ENCODE results near the gene CNTNAP2.

The CNTNAP2 gene

GRCh38 chr7:147978201-147978600, 1861.6 kb downstream of the CNTNAP2 start:
- Histone ChIP-seq H3K4me1 (ENCODE audit: control insufficient read depth, low read depth, low read length) (no peaks in the 10 kb centered on the region), H2BK15ac (replicated peaks; ENCODE audit: low read depth) (no peak overlapping the region), H2AK5ac (ENCODE audit: low read length) (no peak overlapping the region), H3K27me3 (ENCODE audit: insufficient read depth, low read length, poor library complexity) (no peaks in the 10 kb centered on the region), H3K4ac (ENCODE audit: low read depth, low read length) (no peak overlapping the region), H2BK5ac (ENCODE audit: low read length) (no peak overlapping the region), H3K9ac (ENCODE audit: low read length) (no peak overlapping the region), H3K4me3 (ENCODE audit: low read length) (no peak overlapping the region), H3K36me3 (ENCODE audit: control insufficient read depth, insufficient read depth, low read length) (no peaks in the 10 kb centered on the region), H3K79me1 (ENCODE audit: low read length) (no peaks in the 10 kb centered on the region), H3K23ac (ENCODE audit: low read length) (no peak overlapping the region), H3K27ac (ENCODE audit: low read depth, low read length) (no peak overlapping the region), H3K4me2 (ENCODE audit: low read length) (no peak overlapping the region), H3K79me2 (ENCODE audit: control insufficient read depth, insufficient read depth, low read length) (no peaks in the 10 kb centered on the region), H4K8ac (ENCODE audit: low read depth, low read length) (no peak overlapping the region), H2BK120ac (ENCODE audit: low read depth, low read length) (no peak overlapping the region), H4K5ac (ENCODE audit: low read length) (no peak overlapping the region), H3K18ac (ENCODE audit: low read length) (no peak overlapping the region), H3K56ac (ENCODE audit: low read length) (no peak overlapping the region)
- WGBS (ENCODE audit: extremely low coverage, insufficient coverage, low lambda C conversion rate), result no CpG with 5 or more reads among the region's 2 CpGs
- no peak for DNase-seq

- WGBS (ENCODE audit: extremely low coverage, insufficient coverage, low lambda C conversion rate), result no CpG with 5 or more reads among the region's 5 CpGs
- Histone ChIP-seq H2BK120ac (ENCODE audit: low read depth, low read length) (no peak overlapping the region), H2BK5ac (ENCODE audit: low read length) (no peak overlapping the region)
These were observed 1862.0 kb downstream of the CNTNAP2 start for GRCh38 chr7:147978651-147979050.

GRCh38 chr7:147980826-147981813, 1864.5 kb downstream of the CNTNAP2 start:
- H2BK120ac ChIP-seq (ENCODE audit: low read depth, low read length), result no peak overlapping the region
- H2BK15ac ChIP-seq (replicated peaks; ENCODE audit: low read depth), result no peak overlapping the region
- no peaks in the 10 kb centered on the region for H3K4me1 ChIP-seq (ENCODE audit: control insufficient read depth, low read depth, low read length)
- H4K8ac ChIP-seq (ENCODE audit: low read depth, low read length), result no peak overlapping the region
- DNase-seq, result no peak
- H3K9ac ChIP-seq (ENCODE audit: low read length), result no peak overlapping the region
- no peak overlapping the region for H3K27ac ChIP-seq (ENCODE audit: low read depth, low read length)
- no CpG with 5 or more reads among the region's 4 CpGs for WGBS (ENCODE audit: extremely low coverage, insufficient coverage, low lambda C conversion rate)
- H3K18ac ChIP-seq (ENCODE audit: low read length), result no peak overlapping the region
- H3K79me1 ChIP-seq (ENCODE audit: low read length), result no peaks in the 10 kb centered on the region
- H3K36me3 ChIP-seq (ENCODE audit: control insufficient read depth, insufficient read depth, low read length), result no peaks in the 10 kb centered on the region
- no peak overlapping the region for H3K23ac ChIP-seq (ENCODE audit: low read length)
- H3K4me2 ChIP-seq (ENCODE audit: low read length), result no peak overlapping the region
- no peak overlapping the region for H2AK5ac ChIP-seq (ENCODE audit: low read length)
- H4K5ac ChIP-seq (ENCODE audit: low read length), result no peak overlapping the region
- H2BK5ac ChIP-seq (ENCODE audit: low read length), result no peak overlapping the region
- H3K56ac ChIP-seq (ENCODE audit: low read length), result no peak overlapping the region
- H3K79me2 ChIP-seq (ENCODE audit: control insufficient read depth, insufficient read depth, low read length), result no peaks in the 10 kb centered on the region
- H3K27me3 ChIP-seq (ENCODE audit: insufficient read depth, low read length, poor library complexity), result no peaks in the 10 kb centered on the region
- no peak overlapping the region for H3K4ac ChIP-seq (ENCODE audit: low read depth, low read length)
- no peak overlapping the region for H3K4me3 ChIP-seq (ENCODE audit: low read length)

More at GRCh38 chr7:147978651-147979050, 1862.0 kb downstream of the CNTNAP2 start:
- H3K4me2 ChIP-seq (ENCODE audit: low read length), result no peak overlapping the region
- H3K56ac ChIP-seq (ENCODE audit: low read length), result no peak overlapping the region
- H4K8ac ChIP-seq (ENCODE audit: low read depth, low read length), result no peak overlapping the region
- no peak overlapping the region for H3K4ac ChIP-seq (ENCODE audit: low read depth, low read length)
- no peaks in the 10 kb centered on the region for H3K36me3 ChIP-seq (ENCODE audit: control insufficient read depth, insufficient read depth, low read length)
- H3K79me1 ChIP-seq (ENCODE audit: low read length), result no peaks in the 10 kb centered on the region
- no peak overlapping the region for H4K5ac ChIP-seq (ENCODE audit: low read length)
- no peak overlapping the region for H2BK15ac ChIP-seq (replicated peaks; ENCODE audit: low read depth)
- no peak overlapping the region for H3K18ac ChIP-seq (ENCODE audit: low read length)
- no peak overlapping the region for H3K27ac ChIP-seq (ENCODE audit: low read depth, low read length)
- H3K4me1 ChIP-seq (ENCODE audit: control insufficient read depth, low read depth, low read length), result no peaks in the 10 kb centered on the region
- H3K9ac ChIP-seq (ENCODE audit: low read length), result no peak overlapping the region
- H3K27me3 ChIP-seq (ENCODE audit: insufficient read depth, low read length, poor library complexity), result no peaks in the 10 kb centered on the region
- H3K79me2 ChIP-seq (ENCODE audit: control insufficient read depth, insufficient read depth, low read length), result no peaks in the 10 kb centered on the region
- H2AK5ac ChIP-seq (ENCODE audit: low read length), result no peak overlapping the region
- no peak overlapping the region for H3K23ac ChIP-seq (ENCODE audit: low read length)
- no peak overlapping the region for H3K4me3 ChIP-seq (ENCODE audit: low read length)
- DNase-seq, result no peak

- WGBS (ENCODE audit: extremely low coverage, insufficient coverage, low lambda C conversion rate), result no CpG with 5 or more reads among the region's 1 CpG
These were observed 1865.7 kb downstream of the CNTNAP2 start for GRCh38 chr7:147982307-147982706.

GRCh38 chr7:147984265-147984664, 1867.7 kb downstream of the CNTNAP2 start:
- no peak for DNase-seq
- no peaks in the 10 kb centered on the region for H3K36me3 ChIP-seq (ENCODE audit: control insufficient read depth, insufficient read depth, low read length)
- H3K56ac ChIP-seq (ENCODE audit: low read length), result no peak overlapping the region
- H3K9ac ChIP-seq (ENCODE audit: low read length), result no peak overlapping the region
- H3K27me3 ChIP-seq (ENCODE audit: insufficient read depth, low read length, poor library complexity), result no peaks in the 10 kb centered on the region
- H3K27ac ChIP-seq (ENCODE audit: low read depth, low read length), result no peak overlapping the region
- no peak overlapping the region for H3K23ac ChIP-seq (ENCODE audit: low read length)
- H3K4ac ChIP-seq (ENCODE audit: low read depth, low read length), result no peak overlapping the region
- no peak overlapping the region for H3K4me2 ChIP-seq (ENCODE audit: low read length)
- no peak overlapping the region for H3K4me3 ChIP-seq (ENCODE audit: low read length)
- H3K79me1 ChIP-seq (ENCODE audit: low read length), result no peaks in the 10 kb centered on the region
- no peaks in the 10 kb centered on the region for H3K4me1 ChIP-seq (ENCODE audit: control insufficient read depth, low read depth, low read length)
- no peak overlapping the region for H4K8ac ChIP-seq (ENCODE audit: low read depth, low read length)
- H2AK5ac ChIP-seq (ENCODE audit: low read length), result no peak overlapping the region
- no peak overlapping the region for H2BK15ac ChIP-seq (replicated peaks; ENCODE audit: low read depth)
- H3K79me2 ChIP-seq (ENCODE audit: control insufficient read depth, insufficient read depth, low read length), result no peaks in the 10 kb centered on the region
- H4K5ac ChIP-seq (ENCODE audit: low read length), result no peak overlapping the region
- no peak overlapping the region for H3K18ac ChIP-seq (ENCODE audit: low read length)
- no peak overlapping the region for H2BK5ac ChIP-seq (ENCODE audit: low read length)
- WGBS (ENCODE audit: extremely low coverage, insufficient coverage, low lambda C conversion rate), result no CpG with 5 or more reads among the region's 2 CpGs
- no peak overlapping the region for H2BK120ac ChIP-seq (ENCODE audit: low read depth, low read length)

More at GRCh38 chr7:147982307-147982706, 1865.7 kb downstream of the CNTNAP2 start:
- no peak overlapping the region for H3K9ac ChIP-seq (ENCODE audit: low read length)
- H4K5ac ChIP-seq (ENCODE audit: low read length), result no peak overlapping the region
- H3K36me3 ChIP-seq (ENCODE audit: control insufficient read depth, insufficient read depth, low read length), result no peaks in the 10 kb centered on the region
- no peak overlapping the region for H3K23ac ChIP-seq (ENCODE audit: low read length)
- H3K79me1 ChIP-seq (ENCODE audit: low read length), result no peaks in the 10 kb centered on the region
- no peak overlapping the region for H3K4ac ChIP-seq (ENCODE audit: low read depth, low read length)
- no peak overlapping the region for H2BK120ac ChIP-seq (ENCODE audit: low read depth, low read length)
- H3K4me2 ChIP-seq (ENCODE audit: low read length), result no peak overlapping the region
- H3K79me2 ChIP-seq (ENCODE audit: control insufficient read depth, insufficient read depth, low read length), result no peaks in the 10 kb centered on the region
- DNase-seq, result no peak
- no peak overlapping the region for H2BK5ac ChIP-seq (ENCODE audit: low read length)
- H2AK5ac ChIP-seq (ENCODE audit: low read length), result no peak overlapping the region
- no peaks in the 10 kb centered on the region for H3K27me3 ChIP-seq (ENCODE audit: insufficient read depth, low read length, poor library complexity)
- no peak overlapping the region for H3K18ac ChIP-seq (ENCODE audit: low read length)
- no peak overlapping the region for H2BK15ac ChIP-seq (replicated peaks; ENCODE audit: low read depth)
- no peaks in the 10 kb centered on the region for H3K4me1 ChIP-seq (ENCODE audit: control insufficient read depth, low read depth, low read length)
- H3K4me3 ChIP-seq (ENCODE audit: low read length), result no peak overlapping the region
- no peak overlapping the region for H3K56ac ChIP-seq (ENCODE audit: low read length)
- H3K27ac ChIP-seq (ENCODE audit: low read depth, low read length), result no peak overlapping the region
- no peak overlapping the region for H4K8ac ChIP-seq (ENCODE audit: low read depth, low read length)
